ENCODE results near the gene PRRG2. TPM values are rescaled to one million over a fixed set of nuclear protein-coding genes. Genes with fewer than 3 reads are reported as not detected.

The PRRG2 gene
- total RNA-seq (1 to 10 TPM in 3 of 5 donors, under 1 TPM in 2; 0.37 to 1.7 (median 1.2) TPM), total RNA-seq (0.11 to 2.8 (median 0.87) reads per million in 29 experiments)
- 1.3 TPM for total RNA-seq (2013)

GRCh38 chr19:49581007-49581508, at the start of gene PRRG2:
Gene PRRG2 (plus strand): TSS chr19:49581316. CDS start chr19:49583220, 1,904 bp downstream.
- Histone ChIP-seq H3K27me3 (replicated peaks in 1 of 2; ENCODE audit: control insufficient read depth in 2 of 2, extremely low read depth in 1 of 2, insufficient read depth in 2 of 2, low read length in 1 of 2) (no peaks in the 10 kb centered on the region), H3K27ac (ENCODE audit: low read length) (peak within 1 kb of the TSS; percentile 38), H3K4me1 (ENCODE audit: control insufficient read depth in 1 of 2, extremely low read depth in 1 of 2, insufficient read depth in 2 of 2, low read length in 2 of 2) (peaks cover 15 to 23% of the 10 kb centered on the region in 2 experiments), H3K36me3 (ENCODE audit: control insufficient read depth in 2 of 2, extremely low read depth in 1 of 2, insufficient read depth in 1 of 2, low read length in 1 of 2) (peaks cover 0 to 8% of the 10 kb centered on the region in 2 donors), H3K4me3 (ENCODE audit: control insufficient read depth in 1 of 2, extremely low read depth in 1 of 2, low read length in 1 of 2) (peak within 1 kb of the TSS; percentile 64 to 97), H3K9me3 (no peaks in the 10 kb centered on the region)
- ChIA-PET POLR2A (interaction anchor here (0.6 to 0.7 kb wide), 4 partner anchors 11 to 317 kb away, joined by 3 to 6 read pairs (median 4); partner anchors contain the start of gene SCAF1 (in 1 of the 2)), CTCF (interaction anchor here in 1 of 2 donors (0.6 to 2.6 kb wide), 6 partner anchors 9 to 95 kb away, joined by 3 to 9 read pairs (median 4); partner anchors contain the start of genes PRR12 and RCN3)
- H3K9me3 Mint-ChIP-seq: no peaks in the 10 kb centered on the region
- WGBS (ENCODE audit: insufficient coverage): 77% methylated on average over 3 of the region's 15 CpGs
- H3K27ac Mint-ChIP-seq: peak within 1 kb of the TSS; percentile 90 to 95
- no peak for ATAC-seq (replicated peaks in 1 of 4)
- H3K36me3 Mint-ChIP-seq: no peaks in the 10 kb centered on the region
- H3K4me1 Mint-ChIP-seq: peaks cover 36 to 38% (median 37%) of the 10 kb centered on the region in 3 donors
- H3K4me3 Mint-ChIP-seq: peak within 1 kb of the TSS; percentile 85 to 96 (median 91)
- DNase-seq: no peak
- H3K27me3 Mint-ChIP-seq: no peaks in the 10 kb centered on the region

- no peaks in the 10 kb centered on the region for H3K9me3 Mint-ChIP-seq
- peak; percentile 90 to 93 (median 92) for ATAC-seq (replicated peaks in 1 of 4)
These were observed 47.3 kb upstream of the PRRG2 start for GRCh38 chr19:49533551-49534488.

GRCh38 chr19:49534632-49535385, 46.3 kb upstream of the PRRG2 start:
- H3K27ac Mint-ChIP-seq: peak overlapping the region; percentile 78 to 79
- no peaks in the 10 kb centered on the region for H3K27me3 Mint-ChIP-seq
- peaks cover 20 to 23% (median 23%) of the 10 kb centered on the region in 3 donors for H3K4me1 Mint-ChIP-seq
- ChIA-PET CTCF (interaction anchor here (0.6 to 2.5 kb wide), 8 partner anchors 9 to 107 kb away, joined by 3 to 15 read pairs (median 3); partner anchors contain the start of gene SCAF1 (in 1 of the 2)), POLR2A (interaction anchor here (0.6 kb wide), 3 partner anchors 19 to 34 kb away, joined by 3 to 8 read pairs (median 6); no protein-coding TSS in a partner anchor)
- peak overlapping the region; percentile 76 to 83 (median 81) for H3K4me3 Mint-ChIP-seq
- no peaks in the 10 kb centered on the region for H3K9me3 ChIP-seq
- DNase-seq: no peak
- WGBS (ENCODE audit: insufficient coverage): 39% methylated on average over 3 of the region's 8 CpGs
- H3K36me3 ChIP-seq (ENCODE audit: control insufficient read depth in 2 of 2, extremely low read depth in 1 of 2, insufficient read depth in 1 of 2, low read length in 1 of 2): no peaks in the 10 kb centered on the region
- H3K36me3 Mint-ChIP-seq: peaks cover under 1% of the 10 kb centered on the region
- H3K4me1 ChIP-seq (ENCODE audit: control insufficient read depth in 1 of 2, extremely low read depth in 1 of 2, insufficient read depth in 2 of 2, low read length in 2 of 2): peaks cover 12 to 27% of the 10 kb centered on the region in 2 experiments
- H3K27me3 ChIP-seq (replicated peaks in 1 of 2; ENCODE audit: control insufficient read depth in 2 of 2, extremely low read depth in 1 of 2, insufficient read depth in 2 of 2, low read length in 1 of 2): peaks cover 0 to 2% of the 10 kb centered on the region in 2 experiments
- H3K9me3 Mint-ChIP-seq: no peaks in the 10 kb centered on the region
- no peak overlapping the region for H3K27ac ChIP-seq (ENCODE audit: low read length)
- peak overlapping the region; percentile 72 to 78 for H3K4me3 ChIP-seq (ENCODE audit: control insufficient read depth in 1 of 2, extremely low read depth in 1 of 2, low read length in 1 of 2)
- no peak for ATAC-seq (replicated peaks in 1 of 4)

More at GRCh38 chr19:49533551-49534488, 47.3 kb upstream of the PRRG2 start:
- Histone ChIP-seq H3K4me1 (ENCODE audit: control insufficient read depth in 1 of 2, extremely low read depth in 1 of 2, insufficient read depth in 2 of 2, low read length in 2 of 2) (peaks cover 12 to 27% of the 10 kb centered on the region in 2 experiments), H3K36me3 (ENCODE audit: control insufficient read depth in 2 of 2, extremely low read depth in 1 of 2, insufficient read depth in 1 of 2, low read length in 1 of 2) (no peaks in the 10 kb centered on the region), H3K27ac (ENCODE audit: low read length) (no peak overlapping the region), H3K27me3 (replicated peaks in 1 of 2; ENCODE audit: control insufficient read depth in 2 of 2, extremely low read depth in 1 of 2, insufficient read depth in 2 of 2, low read length in 1 of 2) (peaks cover 0 to 2% of the 10 kb centered on the region in 2 experiments), H3K4me3 (ENCODE audit: control insufficient read depth in 1 of 2, extremely low read depth in 1 of 2, low read length in 1 of 2) (peak overlapping the region; percentile 72 to 78), H3K9me3 (no peaks in the 10 kb centered on the region)
- Mint-ChIP-seq H3K4me3 (peak overlapping the region; percentile 76 to 83 (median 81)), H3K36me3 (no peaks in the 10 kb centered on the region), H3K27ac (peak overlapping the region; percentile 78 to 79), H3K4me1 (peaks cover 20 to 28% (median 26%) of the 10 kb centered on the region in 3 donors), H3K27me3 (no peaks in the 10 kb centered on the region)
- ChIA-PET CTCF (interaction anchor here in 1 of 2 donors (0.6 to 2.5 kb wide), 4 partner anchors 10 to 36 kb away, joined by 3 to 15 read pairs (median 4); no protein-coding TSS in a partner anchor), POLR2A (interaction anchor here in 1 of 2 donors (0.5 to 0.6 kb wide), 2 partner anchors 21 to 22 kb away, joined by 6 to 10 read pairs; no protein-coding TSS in a partner anchor)
- WGBS (ENCODE audit: insufficient coverage): under 1% methylated on average over 78 of the region's 87 CpGs
- DNase-seq: peak; percentile 60 to 91 (median 79)

GRCh38 chr19:49536921-49537462, 44.1 kb upstream of the PRRG2 start:
- Histone ChIP-seq H3K4me3 (ENCODE audit: control insufficient read depth in 1 of 2, extremely low read depth in 1 of 2, low read length in 1 of 2) (no peak overlapping the region), H3K36me3 (ENCODE audit: control insufficient read depth in 2 of 2, extremely low read depth in 1 of 2, insufficient read depth in 1 of 2, low read length in 1 of 2) (no peaks in the 10 kb centered on the region), H3K27me3 (replicated peaks in 1 of 2; ENCODE audit: control insufficient read depth in 2 of 2, extremely low read depth in 1 of 2, insufficient read depth in 2 of 2, low read length in 1 of 2) (peaks cover 0 to 2% of the 10 kb centered on the region in 2 experiments), H3K9me3 (no peaks in the 10 kb centered on the region), H3K4me1 (ENCODE audit: control insufficient read depth in 1 of 2, extremely low read depth in 1 of 2, insufficient read depth in 2 of 2, low read length in 2 of 2) (peaks cover 12 to 27% of the 10 kb centered on the region in 2 experiments), H3K27ac (ENCODE audit: low read length) (no peak overlapping the region)
- WGBS (ENCODE audit: insufficient coverage): 96% methylated on average over 21 of the region's 22 CpGs
- peaks cover 3% of the 10 kb centered on the region for H3K36me3 Mint-ChIP-seq
- H3K4me3 Mint-ChIP-seq: no peak overlapping the region
- H3K27me3 Mint-ChIP-seq: no peaks in the 10 kb centered on the region
- peaks cover 20 to 23% (median 23%) of the 10 kb centered on the region in 3 donors for H3K4me1 Mint-ChIP-seq
- ATAC-seq (replicated peaks in 1 of 4): no peak
- H3K27ac Mint-ChIP-seq: no peak overlapping the region
- POLR2A ChIA-PET: interaction anchor here in 1 of 2 donors (0.6 to 0.7 kb wide), 2 partner anchors 9 kb away, joined by 3 to 7 read pairs; partner anchors contain the start of gene RCN3
- DNase-seq: no peak
- CTCF ChIA-PET: interaction anchor here in 1 of 2 donors (0.6 kb wide), 2 partner anchors 9 to 92 kb away, joined by 4 to 9 read pairs; no protein-coding TSS in a partner anchor
- H3K9me3 Mint-ChIP-seq: no peaks in the 10 kb centered on the region

GRCh38 chr19:49538643-49539042, 42.5 kb upstream of the PRRG2 start:
- ATAC-seq (replicated peaks in 1 of 4): no peak
- WGBS (ENCODE audit: insufficient coverage): 77% methylated on average over 5 of the region's 5 CpGs
- ChIA-PET CTCF (interaction anchor here in 1 of 2 donors (0.5 kb wide), 1 partner anchor 386 kb away, joined by 5 read pairs; no protein-coding TSS in a partner anchor), POLR2A (no interaction called here)
- Histone ChIP-seq H3K4me3 (ENCODE audit: control insufficient read depth in 1 of 2, extremely low read depth in 1 of 2, low read length in 1 of 2) (no peak overlapping the region), H3K27ac (ENCODE audit: low read length) (no peak overlapping the region), H3K36me3 (ENCODE audit: control insufficient read depth in 2 of 2, extremely low read depth in 1 of 2, insufficient read depth in 1 of 2, low read length in 1 of 2) (no peaks in the 10 kb centered on the region), H3K4me1 (ENCODE audit: control insufficient read depth in 1 of 2, extremely low read depth in 1 of 2, insufficient read depth in 2 of 2, low read length in 2 of 2) (peaks cover 10 to 19% of the 10 kb centered on the region in 2 experiments), H3K27me3 (replicated peaks in 1 of 2; ENCODE audit: control insufficient read depth in 2 of 2, extremely low read depth in 1 of 2, insufficient read depth in 2 of 2, low read length in 1 of 2) (no peaks in the 10 kb centered on the region), H3K9me3 (no peaks in the 10 kb centered on the region)
- no peak overlapping the region for H3K27ac Mint-ChIP-seq
- no peaks in the 10 kb centered on the region for H3K27me3 Mint-ChIP-seq
- H3K9me3 Mint-ChIP-seq: no peaks in the 10 kb centered on the region
- peaks cover 14 to 18% (median 15%) of the 10 kb centered on the region in 3 donors for H3K4me1 Mint-ChIP-seq
- H3K36me3 Mint-ChIP-seq: peaks cover 6% of the 10 kb centered on the region
- no peak overlapping the region for H3K4me3 Mint-ChIP-seq
- DNase-seq: no peak
